ENCODE results near the gene SELENON.

DNA sequence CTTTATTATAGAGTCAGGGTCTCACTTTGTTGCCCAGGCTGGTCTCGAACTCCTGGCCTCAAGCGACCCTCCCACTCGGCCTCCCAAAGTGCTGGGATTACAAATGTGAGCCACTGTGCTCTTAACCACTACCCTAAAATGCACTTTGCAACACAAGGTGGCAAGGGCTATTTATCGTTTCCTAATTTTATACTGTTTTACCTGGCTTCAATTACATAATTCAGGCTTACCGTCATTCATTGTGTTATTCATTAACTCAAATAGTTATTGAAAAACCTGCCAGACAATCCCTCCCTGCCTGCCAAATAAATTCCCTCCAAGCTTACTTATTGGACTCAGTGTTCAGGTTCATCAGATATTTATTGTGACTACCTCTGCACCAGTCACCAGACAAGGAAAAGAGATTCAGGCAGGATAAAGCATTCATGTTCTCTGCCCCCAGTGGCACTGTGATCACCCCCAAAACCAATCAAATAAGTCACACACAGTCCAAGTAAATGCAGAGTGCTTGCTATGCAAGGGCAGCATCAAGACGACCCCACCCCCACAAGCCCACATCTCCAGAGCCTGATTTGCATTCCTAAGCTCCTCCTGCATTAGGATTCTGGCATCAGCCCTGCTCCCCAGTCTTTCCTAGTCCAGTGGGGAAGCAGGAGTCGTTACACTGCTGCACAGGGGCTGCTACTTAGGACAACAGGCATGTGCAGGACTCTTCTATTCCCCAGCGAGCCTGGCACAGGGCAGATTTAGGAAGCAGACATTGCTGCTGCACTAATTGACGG, 67.4 kb downstream of the SELENON start:
- TF ChIP-seq, protein P1, sequence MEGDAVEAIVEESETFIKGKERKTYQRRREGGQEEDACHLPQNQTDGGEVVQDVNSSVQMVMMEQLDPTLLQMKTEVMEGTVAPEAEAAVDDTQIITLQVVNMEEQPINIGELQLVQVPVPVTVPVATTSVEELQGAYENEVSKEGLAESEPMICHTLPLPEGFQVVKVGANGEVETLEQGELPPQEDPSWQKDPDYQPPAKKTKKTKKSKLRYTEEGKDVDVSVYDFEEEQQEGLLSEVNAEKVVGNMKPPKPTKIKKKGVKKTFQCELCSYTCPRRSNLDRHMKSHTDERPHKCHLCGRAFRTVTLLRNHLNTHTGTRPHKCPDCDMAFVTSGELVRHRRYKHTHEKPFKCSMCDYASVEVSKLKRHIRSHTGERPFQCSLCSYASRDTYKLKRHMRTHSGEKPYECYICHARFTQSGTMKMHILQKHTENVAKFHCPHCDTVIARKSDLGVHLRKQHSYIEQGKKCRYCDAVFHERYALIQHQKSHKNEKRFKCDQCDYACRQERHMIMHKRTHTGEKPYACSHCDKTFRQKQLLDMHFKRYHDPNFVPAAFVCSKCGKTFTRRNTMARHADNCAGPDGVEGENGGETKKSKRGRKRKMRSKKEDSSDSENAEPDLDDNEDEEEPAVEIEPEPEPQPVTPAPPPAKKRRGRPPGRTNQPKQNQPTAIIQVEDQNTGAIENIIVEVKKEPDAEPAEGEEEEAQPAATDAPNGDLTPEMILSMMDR (conservative IDR thresholded peaks at IDR 0.05; ENCODE audit: low read length) = no peak
- TF ChIP-seq EZH2phosphoT487 (IDR thresholded peaks at IDR 0.05; ENCODE audit: borderline replicate concordance, low read depth, low read length) = no peak
